ENCODE measurements around the gene NR1H2.
"Not testable (repeated sequence)": the region's sequence is repeated elsewhere in the genome, so short reads cannot be mapped to it uniquely, and the experiment has no call there.

NR1H2 gene

GRCh38 chr19:50347089-50347581, 29.1 kb upstream of the NR1H2 start:
- peak in 1 of 5 experiments; percentile 74 for DNase-seq

DNA sequence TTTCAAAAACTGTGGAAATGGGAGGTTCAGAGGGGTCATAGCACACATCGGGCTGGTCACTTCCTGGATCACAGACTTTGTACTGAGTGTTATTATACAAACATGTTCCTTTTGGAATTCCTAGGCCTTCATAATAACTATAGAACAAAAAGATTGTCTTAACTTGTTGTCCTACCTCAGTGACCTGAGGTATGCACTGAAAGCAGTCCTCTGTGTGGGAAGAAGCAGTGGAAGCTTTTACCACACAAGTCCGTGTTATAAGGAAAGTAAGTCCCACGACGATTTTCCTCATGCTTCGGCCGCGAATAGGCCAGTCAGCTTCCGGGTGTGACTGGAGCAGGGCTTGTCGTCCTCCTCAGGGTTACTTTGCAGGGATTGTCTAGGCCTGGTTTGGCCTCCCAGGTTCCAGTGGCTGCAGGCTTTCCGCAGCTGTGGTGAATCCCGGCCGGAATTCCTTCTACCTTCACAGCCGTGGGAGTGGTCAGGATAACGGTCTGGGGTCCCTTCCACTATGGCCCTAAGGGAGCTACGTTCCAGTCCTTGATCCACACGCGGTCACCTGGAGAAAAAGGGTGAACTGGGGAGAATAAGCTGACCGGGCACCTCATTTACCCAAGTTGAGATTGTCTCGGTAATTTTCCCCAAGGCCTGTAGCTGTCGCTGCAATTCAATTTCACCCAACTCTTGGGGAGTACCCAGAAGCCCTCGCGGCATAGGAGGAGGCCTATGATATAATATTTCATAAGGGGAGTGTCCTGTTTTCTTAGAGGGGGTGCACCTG, 26.8 kb upstream of the NR1H2 start:
- no peak for DNase-seq

DNA sequence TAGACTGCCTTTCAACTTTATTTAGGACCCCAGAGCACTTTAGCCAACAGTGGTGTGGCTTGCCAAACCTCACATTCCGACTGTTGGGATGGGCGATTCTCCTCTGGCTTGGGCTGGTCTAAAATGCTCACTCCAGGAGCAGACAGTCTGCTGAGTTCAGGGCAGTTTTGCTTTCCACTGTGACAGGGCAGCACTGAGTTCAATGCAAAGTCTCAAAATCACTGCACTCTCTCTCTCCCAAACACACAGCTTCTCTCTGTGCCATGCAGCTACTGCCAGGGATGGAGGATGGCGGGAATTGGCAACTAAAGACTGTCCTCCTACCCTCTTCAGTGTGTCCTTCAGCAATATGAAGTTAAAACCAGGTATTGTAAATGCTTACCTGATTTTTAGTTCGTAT, 24.0 kb upstream of the NR1H2 start:
- DNase-seq, result no peak

DNA sequence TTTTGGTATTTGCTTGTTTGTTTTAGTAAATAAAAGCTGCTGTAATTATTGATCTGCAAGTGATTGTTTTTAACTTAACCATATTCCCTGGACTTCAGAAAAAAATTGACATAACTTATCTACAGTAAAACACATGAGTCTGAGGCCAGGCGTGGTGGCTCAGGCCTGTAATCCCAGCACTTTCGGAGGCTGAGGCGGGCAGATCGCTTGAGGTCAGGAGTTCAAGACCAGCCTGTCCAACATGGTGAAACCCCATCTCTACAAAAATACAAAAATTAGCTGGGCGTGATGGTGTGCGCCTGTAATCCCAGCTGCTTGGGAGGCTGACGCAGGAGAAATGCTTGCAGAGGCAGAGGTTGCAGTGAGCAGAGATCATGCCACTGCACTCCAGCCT, 22.8 kb upstream of the NR1H2 start:
- DNase-seq, result not testable (repeated sequence)

DNA sequence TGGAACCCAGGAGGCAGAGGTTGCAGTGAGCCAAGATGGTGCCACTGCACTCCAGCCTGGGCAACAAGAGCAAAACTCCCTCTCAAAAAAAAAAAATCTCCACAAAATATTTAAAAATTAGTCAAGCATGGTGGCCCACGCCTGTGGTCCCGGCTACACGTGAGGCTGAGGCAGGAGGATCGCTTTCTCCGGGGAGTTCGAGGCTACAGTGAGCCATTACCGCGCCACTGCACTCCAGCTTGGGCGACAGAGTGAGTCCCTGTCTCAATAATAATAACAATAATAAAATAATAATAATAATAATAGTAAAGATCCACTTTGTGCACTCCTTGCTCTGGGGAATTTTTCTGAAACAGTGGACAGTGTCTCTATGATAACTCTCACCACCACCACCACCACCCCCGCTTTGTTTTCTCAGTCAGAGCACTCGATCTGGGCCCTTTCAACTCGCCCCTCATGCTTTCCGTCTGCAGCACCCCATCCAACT, 19.5 kb upstream of the NR1H2 start:
- DNase-seq, result no peak

DNA sequence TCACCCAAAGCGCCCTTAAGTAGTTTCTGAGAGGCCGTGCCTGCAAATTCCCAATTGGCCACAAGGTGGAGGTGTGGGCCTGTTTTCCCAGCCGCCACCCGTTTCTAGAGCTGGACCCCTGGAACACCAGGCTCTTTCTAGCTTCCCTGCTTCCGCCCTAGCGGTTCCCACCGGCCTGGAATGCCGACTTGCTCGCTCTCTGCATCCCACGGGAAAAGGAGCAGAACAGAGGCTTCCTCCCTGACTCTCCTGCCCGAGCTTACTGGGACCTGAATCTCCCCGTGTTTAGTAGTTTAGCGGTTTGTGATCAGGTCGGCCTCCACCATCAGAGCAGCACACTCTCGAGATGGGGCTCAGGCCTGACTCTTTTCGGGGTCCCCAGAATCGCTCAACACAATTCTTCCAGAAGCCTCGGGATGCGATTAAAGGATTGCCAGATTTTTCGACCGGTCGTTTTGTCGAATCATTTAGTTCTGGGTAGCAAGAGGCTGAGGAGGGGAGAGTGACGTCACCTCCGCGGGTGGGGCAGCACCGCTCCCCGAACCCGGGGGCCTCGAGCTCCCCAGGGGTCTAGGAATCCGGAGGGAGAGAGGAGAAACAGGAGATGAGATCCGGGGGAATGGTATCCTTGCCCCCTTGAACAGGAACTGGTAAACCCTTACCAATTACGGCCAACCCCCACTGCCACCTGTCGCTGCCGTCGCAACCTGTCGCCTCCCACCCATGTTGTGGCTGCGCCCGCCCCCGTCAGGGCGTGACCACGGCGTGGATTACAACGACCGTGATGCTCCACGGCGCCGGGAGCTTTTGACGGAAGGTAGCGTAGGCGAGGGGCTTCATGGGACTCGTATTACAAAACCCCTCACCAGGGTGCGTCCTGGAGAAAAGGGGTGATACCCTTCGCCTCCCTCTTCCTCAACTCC, 18.8 kb upstream of the NR1H2 start:
- peak; percentile 72 to 90 (median 81) for DNase-seq

GRCh38 chr19:50358483-50359327, 17.6 kb upstream of the NR1H2 start:
- DNase-seq, result peak; percentile 59 to 81 (median 66)

GRCh38 chr19:50359328-50359818, 16.9 kb upstream of the NR1H2 start:
- no peak for DNase-seq

GRCh38 chr19:50361290-50362029, 14.8 kb upstream of the NR1H2 start:
- DNase-seq, result peak in 1 of 5 experiments; percentile 33

GRCh38 chr19:50362030-50362412, 14.2 kb upstream of the NR1H2 start:
- no peak for DNase-seq

DNA sequence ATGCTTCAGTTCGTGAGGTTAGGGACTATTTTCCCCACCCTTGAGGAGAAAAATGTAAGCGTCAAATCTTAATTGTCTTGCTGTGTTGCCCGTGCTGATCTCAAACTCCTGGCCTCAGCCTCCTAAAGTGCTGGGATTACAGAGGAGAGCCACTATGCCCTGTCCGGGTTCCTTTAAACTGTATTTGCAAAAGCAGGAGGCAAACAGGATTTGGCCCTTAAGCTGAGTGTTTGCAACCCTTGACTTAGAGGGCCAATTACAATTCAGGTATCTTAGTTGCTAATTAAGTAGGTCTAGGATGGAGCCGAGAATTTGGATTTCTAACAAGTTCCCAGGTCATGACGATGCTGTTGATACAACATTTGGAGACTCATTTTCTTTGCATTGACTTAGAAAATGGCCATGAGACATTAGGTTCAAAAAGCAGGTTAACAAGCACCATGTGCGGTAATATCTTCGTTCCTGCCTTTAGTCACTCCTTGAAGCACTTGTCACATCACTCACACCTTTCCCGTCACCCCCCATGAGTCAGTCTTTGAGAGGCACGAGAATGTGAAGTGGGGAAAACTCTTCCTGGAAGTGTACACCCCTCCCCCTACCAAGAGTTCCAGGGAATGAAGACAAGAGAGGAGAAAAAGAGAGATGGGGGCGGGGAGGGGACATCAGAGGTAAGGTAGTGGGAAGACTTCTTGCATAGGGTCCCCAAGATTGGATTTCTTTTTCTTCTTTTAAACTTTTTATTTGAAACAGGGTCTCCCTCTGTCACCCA, 13.4 kb upstream of the NR1H2 start:
- DNase-seq, result no peak

DNA sequence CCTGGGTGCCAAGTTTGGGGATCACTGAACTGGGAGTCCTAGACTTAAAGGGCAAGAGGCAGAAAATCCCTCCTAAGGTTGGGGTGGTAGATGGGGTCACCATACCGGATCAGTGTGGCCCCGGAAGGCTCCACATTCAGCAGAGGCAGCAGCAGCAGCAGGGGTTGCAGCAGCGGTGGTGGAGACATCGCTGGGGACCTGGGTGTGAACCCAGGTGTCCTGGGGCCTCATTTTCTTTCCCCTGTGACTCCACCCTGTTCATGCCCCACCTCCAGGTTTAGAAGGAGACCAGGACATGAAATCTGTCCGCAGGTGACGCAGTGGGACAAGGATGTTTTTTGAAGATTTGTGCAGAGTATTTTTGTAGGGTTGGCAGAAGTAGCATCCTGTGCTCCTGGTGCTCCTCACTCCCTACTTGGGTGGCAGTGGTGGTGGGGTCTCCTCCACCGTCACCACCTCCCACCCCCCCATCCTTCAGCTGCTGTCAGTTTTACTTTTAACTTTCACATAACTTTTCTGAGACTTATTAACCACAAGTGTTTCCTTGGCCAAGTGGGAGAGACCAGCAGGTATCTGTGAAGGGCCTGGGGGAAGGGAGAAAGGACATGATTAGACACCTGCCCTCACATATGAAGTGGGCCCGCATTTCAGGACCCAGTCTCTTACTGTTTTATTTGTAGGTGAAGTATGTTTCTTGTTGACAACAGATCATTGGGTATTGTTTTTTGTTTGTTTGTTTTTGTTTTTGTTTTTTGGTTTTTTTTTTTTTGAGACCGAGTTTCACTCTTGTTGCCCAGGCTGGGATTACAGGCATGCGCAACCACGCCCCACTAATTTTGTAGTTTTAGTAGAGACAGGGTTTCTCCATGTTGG, 10.6 kb upstream of the NR1H2 start, which contains the start of gene NAPSA:
Gene NAPSA, minus strand, starts transcription at position 206 of the 873 bp plus-strand sequence. Its CDS starts 18 bp downstream, at position 188.
- DNase-seq, result no peak

DNA sequence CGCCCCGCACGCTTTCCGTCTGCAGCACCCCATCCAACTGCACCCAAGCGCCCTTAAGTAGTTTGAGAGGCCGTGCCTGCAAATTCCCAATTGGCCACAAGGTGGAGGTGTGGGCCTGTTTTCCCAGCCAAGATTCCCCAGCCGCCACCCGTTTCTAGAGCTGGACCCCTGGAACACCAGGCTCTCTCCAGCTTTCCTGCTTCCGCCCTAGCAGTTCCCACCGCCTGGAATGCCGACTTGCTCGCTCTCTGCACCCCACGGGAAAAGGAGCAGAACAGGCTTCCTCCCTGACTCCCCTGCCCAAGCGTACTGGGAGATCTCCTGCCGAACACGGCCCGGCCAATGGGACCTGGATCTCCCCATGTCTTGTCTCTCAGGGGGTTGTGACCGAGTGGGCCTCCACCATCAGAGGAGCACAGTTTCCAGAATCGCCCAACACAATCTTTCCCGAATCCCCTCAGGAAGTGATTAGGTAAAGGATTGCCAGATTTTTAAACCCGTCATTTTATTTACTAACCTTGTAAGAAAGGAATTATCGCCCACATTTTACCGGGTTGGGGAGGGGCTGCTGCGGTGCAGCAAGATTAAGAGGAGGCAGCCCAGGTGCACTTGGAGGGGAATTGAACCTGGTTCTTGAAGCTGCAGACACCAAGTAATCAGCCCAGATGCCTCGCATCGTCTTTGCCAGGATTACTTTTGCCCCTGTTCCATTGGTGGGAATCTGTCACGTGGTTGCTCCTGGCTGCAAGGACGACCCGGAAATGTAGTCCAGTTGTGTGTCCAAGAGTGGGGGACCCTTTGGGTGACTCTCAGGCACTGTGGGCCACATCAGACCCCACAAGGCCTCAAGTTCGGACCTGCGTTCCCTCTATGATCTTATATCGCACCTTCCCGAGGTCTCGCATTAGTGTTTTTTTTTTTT, 7.3 kb upstream of the NR1H2 start:
- peak; percentile 53 to 87 (median 61) for DNase-seq

DNA sequence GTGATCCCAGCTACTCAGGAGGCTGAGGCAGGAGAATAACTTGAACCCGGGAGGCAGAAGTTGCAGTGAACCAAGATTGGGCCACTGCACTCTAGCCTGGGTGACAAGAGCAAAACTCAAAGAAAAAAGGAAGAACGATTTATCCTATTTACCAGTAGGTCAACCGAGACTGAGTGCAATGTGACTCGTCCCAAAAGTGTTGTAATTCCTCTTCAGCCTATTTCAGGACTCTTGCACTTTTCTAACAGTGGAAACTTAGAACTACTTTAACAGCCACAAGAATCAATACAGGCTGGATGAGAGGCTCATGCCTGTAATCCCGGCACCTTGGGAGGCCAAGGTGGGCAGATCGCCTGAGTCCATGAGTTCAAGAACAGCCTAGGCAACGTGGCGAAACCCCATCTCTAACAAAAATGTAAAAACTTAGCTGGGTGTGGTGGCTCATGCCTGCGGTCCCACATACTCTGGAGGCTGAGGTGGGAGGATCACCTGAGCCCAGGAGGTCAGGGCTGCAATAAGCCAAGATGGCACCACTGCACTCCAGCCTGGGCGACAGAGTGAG, 4.3 kb upstream of the NR1H2 start:
- DNase-seq, result no peak

DNA sequence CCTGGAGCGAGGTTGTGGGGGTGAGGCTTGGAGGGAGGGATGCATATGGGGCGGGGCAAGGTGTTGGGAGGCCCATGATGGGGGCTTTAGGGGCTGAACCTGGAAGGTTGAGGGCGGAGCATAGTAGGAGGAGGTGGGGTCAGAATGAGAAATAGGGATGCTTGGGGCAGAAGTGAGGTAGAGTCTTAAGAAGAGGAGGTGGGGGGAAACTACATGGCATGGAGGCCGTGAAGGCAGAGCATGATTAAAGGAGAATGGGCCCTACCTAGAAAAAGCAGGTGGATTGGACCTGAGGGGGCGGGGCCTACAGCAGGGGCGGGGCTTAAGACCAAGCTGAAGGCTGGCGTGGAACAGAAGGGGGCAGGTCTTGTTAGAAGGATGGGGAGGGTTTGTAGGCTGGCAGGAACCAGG, 799 bp downstream of the NR1H2 start:
- DNase-seq, result peak; percentile 33 to 65 (median 48)

GRCh38 chr19:50377517-50377916, 1.3 kb downstream of the NR1H2 start:
- no peak for DNase-seq

DNA sequence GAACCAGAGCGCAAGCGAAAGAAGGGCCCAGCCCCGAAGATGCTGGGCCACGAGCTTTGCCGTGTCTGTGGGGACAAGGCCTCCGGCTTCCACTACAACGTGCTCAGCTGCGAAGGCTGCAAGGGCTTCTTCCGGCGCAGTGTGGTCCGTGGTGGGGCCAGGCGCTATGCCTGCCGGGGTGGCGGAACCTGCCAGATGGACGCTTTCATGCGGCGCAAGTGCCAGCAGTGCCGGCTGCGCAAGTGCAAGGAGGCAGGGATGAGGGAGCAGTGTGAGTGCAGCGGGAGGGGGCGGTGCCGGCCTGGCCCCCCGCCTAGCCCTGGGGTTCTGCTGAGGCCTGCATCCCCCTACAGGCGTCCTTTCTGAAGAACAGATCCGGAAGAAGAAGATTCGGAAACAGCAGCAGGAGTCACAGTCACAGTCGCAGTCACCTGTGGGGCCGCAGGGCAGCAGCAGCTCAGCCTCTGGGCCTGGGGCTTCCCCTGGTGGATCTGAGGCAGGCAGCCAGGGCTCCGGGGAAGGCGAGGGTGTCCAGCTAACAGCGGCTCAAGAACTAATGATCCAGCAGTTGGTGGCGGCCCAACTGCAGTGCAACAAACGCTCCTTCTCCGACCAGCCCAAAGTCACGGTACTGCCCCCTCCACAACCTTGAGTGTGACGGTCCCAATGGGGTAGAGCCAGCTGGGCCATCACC, 2.1 kb downstream of the NR1H2 start:
- no peak for DNase-seq
